ENCODE measurements around the gene PLAC8.

The PLAC8 gene

GRCh38 chr4:83125738-83126141, 11.2 kb upstream of the PLAC8 start:
- FAIRE-seq (no peak), DNase-seq (ENCODE audit: insufficient read length, low spot score) (no peak)
- TF ChIP-seq, protein P1, sequence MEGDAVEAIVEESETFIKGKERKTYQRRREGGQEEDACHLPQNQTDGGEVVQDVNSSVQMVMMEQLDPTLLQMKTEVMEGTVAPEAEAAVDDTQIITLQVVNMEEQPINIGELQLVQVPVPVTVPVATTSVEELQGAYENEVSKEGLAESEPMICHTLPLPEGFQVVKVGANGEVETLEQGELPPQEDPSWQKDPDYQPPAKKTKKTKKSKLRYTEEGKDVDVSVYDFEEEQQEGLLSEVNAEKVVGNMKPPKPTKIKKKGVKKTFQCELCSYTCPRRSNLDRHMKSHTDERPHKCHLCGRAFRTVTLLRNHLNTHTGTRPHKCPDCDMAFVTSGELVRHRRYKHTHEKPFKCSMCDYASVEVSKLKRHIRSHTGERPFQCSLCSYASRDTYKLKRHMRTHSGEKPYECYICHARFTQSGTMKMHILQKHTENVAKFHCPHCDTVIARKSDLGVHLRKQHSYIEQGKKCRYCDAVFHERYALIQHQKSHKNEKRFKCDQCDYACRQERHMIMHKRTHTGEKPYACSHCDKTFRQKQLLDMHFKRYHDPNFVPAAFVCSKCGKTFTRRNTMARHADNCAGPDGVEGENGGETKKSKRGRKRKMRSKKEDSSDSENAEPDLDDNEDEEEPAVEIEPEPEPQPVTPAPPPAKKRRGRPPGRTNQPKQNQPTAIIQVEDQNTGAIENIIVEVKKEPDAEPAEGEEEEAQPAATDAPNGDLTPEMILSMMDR (IDR thresholded peaks at IDR 0.05; ENCODE audit: insufficient read depth, missing control alignments) = no peak

- DNase-seq (ENCODE audit: insufficient read length, low spot score) = no peak
- TF ChIP-seq, protein P1 (IDR thresholded peaks at IDR 0.05; ENCODE audit: insufficient read depth, missing control alignments) = no peak
- FAIRE-seq = no peak
Measured at GRCh38 chr4:83124111-83124780, 9.7 kb upstream of the PLAC8 start.

- TF ChIP-seq, protein P1 (IDR thresholded peaks at IDR 0.05; ENCODE audit: insufficient read depth, missing control alignments) = no peak
- DNase-seq (ENCODE audit: insufficient read length, low spot score) (no peak), FAIRE-seq (no peak)
Measured at GRCh38 chr4:83121246-83121645, 6.7 kb upstream of the PLAC8 start.

DNA sequence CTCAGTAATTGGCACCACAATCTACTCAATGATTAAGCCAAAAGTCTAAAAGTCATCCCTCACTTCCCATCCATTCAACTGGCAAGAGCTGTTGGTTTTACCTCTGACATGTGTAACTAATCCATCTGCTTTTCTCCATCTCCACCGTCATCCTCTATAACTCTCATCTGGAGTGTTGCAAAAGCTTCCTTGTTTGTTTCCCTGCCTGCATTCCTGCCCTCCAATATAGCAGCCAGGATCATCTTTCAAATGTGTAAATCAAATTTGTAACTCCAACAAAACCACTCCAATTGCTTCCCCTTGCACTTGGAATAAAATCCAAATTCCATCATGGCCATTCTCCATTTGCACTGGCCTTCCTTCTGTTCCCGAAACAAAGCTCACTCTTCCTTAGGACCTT, 4.3 kb upstream of the PLAC8 start:
- no peak for FAIRE-seq
- TF ChIP-seq, protein P1 (IDR thresholded peaks at IDR 0.05; ENCODE audit: insufficient read depth, missing control alignments) = no peak
- DNase-seq (ENCODE audit: insufficient read length, low spot score) = no peak

GRCh38 chr4:83115656-83116285, 1.2 kb upstream of the PLAC8 start:
- DNase-seq (ENCODE audit: insufficient read length, low spot score) (no peak), FAIRE-seq (no peak)
- TF ChIP-seq, protein P1 (IDR thresholded peaks at IDR 0.05; ENCODE audit: insufficient read depth, missing control alignments) = no peak

- TF ChIP-seq, protein P1 (IDR thresholded peaks at IDR 0.05; ENCODE audit: insufficient read depth, missing control alignments) = no peak
- FAIRE-seq = no peak
- no peak for DNase-seq (ENCODE audit: insufficient read length, low spot score)
Measured at GRCh38 chr4:83115000-83115399, 471 bp upstream of the PLAC8 start.

GRCh38 chr4:83113429-83113786, 1.1 kb downstream of the PLAC8 start:
- no peak for DNase-seq (ENCODE audit: insufficient read length, low spot score)
- no peak for FAIRE-seq
- TF ChIP-seq, protein P1 (IDR thresholded peaks at IDR 0.05; ENCODE audit: insufficient read depth, missing control alignments) = no peak

Data from D721Med (cell line).